Left ventricle myocardium inferior (tissue), 1 donor: ENCODE data around the gene UBR3. TPM values are rescaled to one million over a fixed set of nuclear protein-coding genes. Genes with fewer than 3 reads are reported as not detected.
"Not testable (repeated sequence)": the region's sequence is repeated elsewhere in the genome, so short reads cannot be mapped to it uniquely, and the experiment has no call there.

Experiments
- DNase-seq: peaks from one replicate; pipeline ENCODE4 v3.0.0-alpha.2; 2020
- H3K27ac ChIP-seq: fragments of 200-600 bp; replicated peaks from 2 replicates; pipeline ENCODE4 v1.8.0; 2021
- H3K27me3 ChIP-seq: fragments of 200-600 bp; 2 replicates; pipeline ENCODE4 v1.8.0; 2021; ENCODE audit warnings: low read depth
- H3K36me3 ChIP-seq: fragments of 200-600 bp; 2 replicates; pipeline ENCODE4 v1.8.0; 2021
- H3K4me1 ChIP-seq: fragments of 200-600 bp; 2 replicates; pipeline ENCODE4 v1.8.0; 2021
- H3K4me3 ChIP-seq: fragments of 200-600 bp; 2 replicates; pipeline ENCODE4 v1.8.0; 2021; ENCODE audit warnings: mild to moderate bottlenecking, moderate library complexity
- H3K9me3 ChIP-seq: fragments of 200-600 bp; replicated peaks from 2 replicates; pipeline ENCODE4 v1.8.0; 2021
- CTCF ChIP-seq: fragments of 200-600 bp; IDR thresholded peaks from 2 replicates; pipeline ENCODE4 v1.8.0; 2021; ENCODE audit warnings: antibody characterized with exemption, mild to moderate bottlenecking, borderline replicate concordance
- intact Hi-C: fragments of 100-400 bp; cut with micrococcal nuclease; formaldehyde crosslinking; loops from one replicate; pipeline ENCODE4 v1.11.0; 2022
- total RNA-seq: library from RNA; stranded (reverse); fragmentation: NEBNext Ultra II Directional; extraction: Animal tissue kit (Norgen Biotek cat#: 25700); gene quantifications from one replicate; pipeline ENCODE4 v1.2.1, GENCODE V29; 2021
- donor health status: DM: no; HTN: yes; CAD: no; lungs with severe emphysema.

Gene UBR3
- total RNA-seq, 1 donor from 2014 or later, result 99.5 TPM

DNA sequence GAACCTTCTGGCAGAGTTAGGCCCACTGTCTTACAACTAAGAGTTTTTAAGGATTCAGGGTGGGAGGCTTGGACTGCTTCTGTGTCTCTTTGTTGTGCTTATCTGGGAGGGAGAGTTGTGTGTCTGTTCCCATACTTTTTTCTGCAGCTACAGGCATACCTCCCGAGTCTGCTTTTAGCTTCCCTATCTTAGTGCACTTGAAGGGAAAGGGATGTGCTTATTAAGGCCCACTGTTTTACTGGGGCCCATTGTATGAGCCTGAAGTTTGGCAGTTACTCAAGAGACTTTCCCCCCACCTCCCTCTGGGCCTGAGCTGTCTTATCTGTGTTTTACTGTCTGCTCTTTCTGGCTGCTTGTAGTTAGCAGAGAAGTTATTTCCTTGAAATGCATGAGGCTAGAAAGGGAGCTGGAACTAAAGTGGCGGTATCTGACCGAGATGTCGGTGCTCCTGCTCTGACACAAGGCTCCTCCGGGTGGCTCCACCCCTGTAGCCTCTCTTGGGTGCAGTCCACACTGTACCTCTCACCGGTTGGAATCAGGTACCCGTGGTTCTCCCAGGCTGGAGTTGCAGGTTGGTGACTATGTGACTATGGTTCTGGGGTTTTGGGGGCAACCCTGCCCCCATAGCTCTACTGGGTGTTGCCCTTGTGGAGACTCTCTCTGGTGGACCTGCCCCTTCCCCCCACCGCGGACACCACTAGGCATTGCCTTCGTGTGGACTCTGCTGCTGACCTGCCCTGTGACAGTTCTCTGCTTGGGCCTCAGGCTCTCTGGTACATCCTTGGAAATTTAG, 12.9 kb downstream of the UBR3 start:
- peaks cover 82% of the 10 kb centered on the region for H3K4me1 ChIP-seq
- H3K4me3 ChIP-seq, result peak overlapping the region; percentile 51
- H3K27me3 ChIP-seq, result no peaks in the 10 kb centered on the region
- intact Hi-C loops, result no loop called here
- no peaks in the 10 kb centered on the region for H3K9me3 ChIP-seq
- peak overlapping the region; percentile 79 for H3K27ac ChIP-seq
- no peak for DNase-seq
- TF ChIP-seq CTCF, result no peak
- H3K36me3 ChIP-seq, result peaks cover 9% of the 10 kb centered on the region

DNA sequence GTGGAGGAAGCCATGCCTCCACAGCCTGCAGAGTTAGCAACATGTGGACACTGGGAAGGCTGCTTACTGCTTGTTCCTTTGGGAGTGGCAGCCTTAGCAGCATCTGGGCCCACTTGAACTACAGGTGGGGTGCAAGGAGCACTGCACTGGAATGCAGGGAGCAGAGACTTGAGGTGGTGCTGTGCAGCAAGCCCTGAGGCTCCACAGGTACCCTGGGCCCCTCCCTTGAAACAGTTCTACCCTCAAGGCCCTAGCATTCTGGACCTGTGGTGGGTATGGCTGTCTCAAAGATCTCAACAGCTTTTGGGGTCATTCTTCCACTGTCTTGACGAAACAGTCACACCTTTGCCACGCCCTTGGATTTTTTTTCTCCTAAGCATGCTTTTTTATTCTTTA, 13.5 kb downstream of the UBR3 start:
- TF ChIP-seq CTCF, result no peak
- peak overlapping the region; percentile 79 for H3K27ac ChIP-seq

DNA sequence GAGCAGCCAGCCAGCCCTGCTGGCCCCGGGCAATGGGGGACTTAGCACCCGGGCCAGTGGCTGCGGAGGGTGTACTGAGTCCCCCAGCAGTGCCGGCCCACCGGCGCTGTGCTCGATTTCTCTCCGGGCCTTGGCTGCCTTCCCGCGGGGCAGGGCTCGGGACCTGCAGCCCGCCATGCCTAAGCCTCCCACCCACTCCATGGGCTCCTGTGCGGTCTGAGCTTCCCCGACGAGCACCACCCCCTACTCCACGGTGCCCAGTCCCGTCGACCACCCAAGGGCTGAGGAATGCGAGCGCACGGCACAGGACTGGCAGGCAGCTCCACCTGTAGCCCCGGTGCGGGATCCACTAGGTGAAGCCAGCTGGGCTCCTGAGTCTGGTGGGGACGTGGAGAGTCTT, 14.4 kb downstream of the UBR3 start:
- H3K36me3 ChIP-seq, H3K9me3 ChIP-seq, H3K27me3 ChIP-seq, H3K4me3 ChIP-seq, intact Hi-C loops, DNase-seq: not testable (repeated sequence)
- Histone ChIP-seq H3K4me1 (peaks cover 83% of the 10 kb centered on the region), H3K27ac (peak overlapping the region; percentile 79)

More for the DNA sequence above, 13.5 kb downstream of the UBR3 start:
- peaks cover 82% of the 10 kb centered on the region for H3K4me1 ChIP-seq
- H3K36me3 ChIP-seq, result peaks cover 9% of the 10 kb centered on the region
- DNase-seq, result no peak
- no peaks in the 10 kb centered on the region for H3K27me3 ChIP-seq
- peak overlapping the region; percentile 51 for H3K4me3 ChIP-seq
- no peaks in the 10 kb centered on the region for H3K9me3 ChIP-seq
- intact Hi-C loops, result no loop called here

- Histone ChIP-seq H3K27me3 (no peaks in the 10 kb centered on the region), H3K9me3 (no peaks in the 10 kb centered on the region), H3K4me3 (no peak overlapping the region), H3K27ac (no peak overlapping the region), H3K36me3 (peaks cover 9% of the 10 kb centered on the region), H3K4me1 (peaks cover 86% of the 10 kb centered on the region)
- intact Hi-C loops, result no loop called here
- no peak for TF ChIP-seq CTCF
- no peak for DNase-seq
Measured at GRCh38 chr2:169845016-169845415, 17.8 kb downstream of the UBR3 start.

- Histone ChIP-seq H3K4me1 (peaks cover 79% of the 10 kb centered on the region), H3K27ac (peak overlapping the region; percentile 47)
- H3K27me3 ChIP-seq, DNase-seq, H3K4me3 ChIP-seq, H3K9me3 ChIP-seq, H3K36me3 ChIP-seq, intact Hi-C loops: not testable (repeated sequence)
Measured at GRCh38 chr2:169848959-169849693, 21.9 kb downstream of the UBR3 start.

DNA sequence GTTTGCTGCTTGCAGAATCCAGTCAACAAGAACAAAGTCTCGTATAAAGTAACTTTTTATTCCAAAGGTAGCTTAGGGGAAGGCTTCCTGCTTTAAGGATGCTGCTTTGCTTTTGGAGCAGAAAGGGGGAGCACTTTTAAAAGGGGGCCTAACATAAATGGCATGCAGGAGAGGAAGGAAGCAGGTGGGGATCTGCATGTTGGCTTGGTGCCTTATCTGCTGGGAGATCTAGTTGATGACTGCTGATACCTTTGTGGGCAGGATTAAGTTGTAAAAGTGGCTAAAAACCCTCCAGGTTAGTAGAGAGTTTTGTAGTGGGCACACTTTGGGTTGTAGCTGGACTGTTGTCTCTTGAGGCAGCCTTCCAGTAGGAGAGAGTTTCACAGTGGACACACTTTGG, 22.5 kb downstream of the UBR3 start:
- no peak for DNase-seq
- Histone ChIP-seq H3K4me3 (no peak overlapping the region), H3K4me1 (peaks cover 74% of the 10 kb centered on the region), H3K36me3 (no peaks in the 10 kb centered on the region), H3K9me3 (no peaks in the 10 kb centered on the region), H3K27me3 (no peaks in the 10 kb centered on the region), H3K27ac (no peak overlapping the region)
- intact Hi-C loops, result no loop called here
- no peak for TF ChIP-seq CTCF
